ENCODE results near the gene PCBP3. TPM values are rescaled to one million over a fixed set of nuclear protein-coding genes. Genes with fewer than 3 reads are reported as not detected.

PCBP3 gene
- total and polyA plus RNA-seq, 2 of the 8 experiments (the other 6 are each of a cell fraction or from before 2014, with no cell fraction given) = 3.5 to 6.3 TPM

GRCh38 chr21:45826676-45827301, 183.3 kb downstream of the PCBP3 start:
- no peak overlapping the region for H2BK120ac ChIP-seq (replicated peaks; ENCODE audit: low read depth, low read length)
- WGBS, 2 experiments (ENCODE audit: extremely low coverage in 1 of 2, insufficient coverage in 1 of 2, insufficient read length in 1 of 2, insufficient replicate concordance in 2 of 2, low coverage in 1 of 2, low lambda C conversion rate in 2 of 2, missing lambda C conversion rate in 1 of 2) = 91% methylated on average over 16 of the region's 16 CpGs; no CpG with 5 or more reads in 1 of the 2 experiments
- no peak overlapping the region for H2BK20ac ChIP-seq (ENCODE audit: low read length)
- FAIRE-seq (no peak), DNase-seq (ENCODE audit: low read depth in 1 of 2, low spot score in 2 of 2) (no peak)
- H4K5ac ChIP-seq (ENCODE audit: insufficient read length, low read depth, low read length) = no peak overlapping the region
- no peak overlapping the region for H3K56ac ChIP-seq (replicated peaks; ENCODE audit: insufficient read length, low read depth, low read length)
- no peak overlapping the region for H2BK5ac ChIP-seq (ENCODE audit: low read depth, low read length)
- no peaks in the 10 kb centered on the region for H3K27me3 ChIP-seq (replicated peaks in 1 of 4; ENCODE audit: control insufficient read depth in 3 of 4, extremely low read depth in 1 of 4, insufficient read depth in 3 of 4, low read length in 3 of 4)
- 0 out of 2 replicates have a peak overlapping the region, but pooled peaks have one; percentile 17 for H2BK12ac ChIP-seq (ENCODE audit: low read depth, low read length)
- H3K27ac ChIP-seq (ENCODE audit: low read depth, low read length) = no peak overlapping the region
- H4K91ac ChIP-seq (replicated peaks; ENCODE audit: insufficient read length, low read length) = no peak overlapping the region
- no peaks in the 10 kb centered on the region for H3K79me2 ChIP-seq (ENCODE audit: control insufficient read depth in 1 of 2, insufficient read depth in 2 of 2, low read length in 2 of 2)
- no peaks in the 10 kb centered on the region for H3K79me1 ChIP-seq (ENCODE audit: low read depth, low read length)
- CTCF ChIA-PET (ENCODE audit: partially characterized antibody) = interaction anchor here (0.9 to 1.2 kb wide), 3 partner anchors 9 to 51 kb away, joined by 3 read pairs; no protein-coding TSS in a partner anchor
- no peak overlapping the region for H2AK5ac ChIP-seq (ENCODE audit: low read depth, low read length)
- H3K4me2 ChIP-seq (ENCODE audit: insufficient read depth in 1 of 2, low read depth in 2 of 2, low read length in 2 of 2) = no peak overlapping the region
- H2BK15ac ChIP-seq (ENCODE audit: low read length) = no peak overlapping the region
- H3K36me3 ChIP-seq (ENCODE audit: control insufficient read depth in 2 of 4, insufficient read depth in 4 of 4, low read length in 3 of 4) = no peaks in the 10 kb centered on the region
- no peaks in the 10 kb centered on the region for H4K20me1 ChIP-seq (replicated peaks in 1 of 2; ENCODE audit: control insufficient read depth in 1 of 2, insufficient read depth in 2 of 2, low read length in 2 of 2)
- POLR2A ChIA-PET (ENCODE audit: partially characterized antibody) = no interaction called here
- no peak overlapping the region for H3K14ac ChIP-seq (ENCODE audit: insufficient read length)
- H3K9ac ChIP-seq (replicated peaks in 1 of 4; ENCODE audit: extremely low read depth in 1 of 4, low read depth in 3 of 4, low read length in 3 of 4) = no peak overlapping the region
- no peak overlapping the region for H2AFZ ChIP-seq (ENCODE audit: low read length)
- H3K9me3 ChIP-seq (ENCODE audit: insufficient read depth in 2 of 2, low read depth in 1 of 2, low read length in 1 of 2) = no peaks in the 10 kb centered on the region
- H3K4me1 ChIP-seq (replicated peaks in 1 of 4; ENCODE audit: control insufficient read depth in 3 of 4, insufficient read depth in 4 of 4, low read length in 3 of 4) = no peaks in the 10 kb centered on the region; a peak in 1 of 7 replicates
- H3K4ac ChIP-seq (replicated peaks; ENCODE audit: insufficient read length, low read depth, low read length) = no peak overlapping the region
- no peak overlapping the region for H3K23ac ChIP-seq (ENCODE audit: insufficient read length)
- no peak overlapping the region for H3K18ac ChIP-seq (ENCODE audit: extremely low read depth, low read length)
- H3K23me2 ChIP-seq (ENCODE audit: low read depth, low read length) = no peaks in the 10 kb centered on the region
- peak overlapping the region; percentile 48; the same call in 1 of the 2 replicates for H4K8ac ChIP-seq (ENCODE audit: extremely low read depth, insufficient read depth, low read length)
- H3K4me3 ChIP-seq (ENCODE audit: extremely low read depth in 1 of 4, insufficient read depth in 2 of 4, low read depth in 3 of 4, low read length in 4 of 4) = no peak overlapping the region
- no peak for TF ChIP-seq CTBP2 (IDR thresholded peaks at IDR 0.05; ENCODE audit: borderline replicate concordance, insufficient read depth, insufficient read length, low read length)
- no peak for TF ChIP-seq JUN (IDR thresholded peaks at IDR 0.05; ENCODE audit: low read depth, low read length)
- no peak for TF ChIP-seq SP4 (IDR thresholded peaks at IDR 0.05; ENCODE audit: low read length)
- TF ChIP-seq EGR1 (IDR thresholded peaks at IDR 0.05; ENCODE audit: borderline replicate concordance, low read depth, low read length) = no peak
- no peak for TF ChIP-seq FOSL1 (IDR thresholded peaks at IDR 0.05; ENCODE audit: insufficient read depth, low read depth, low read length)
